ENCODE data around the gene PLCB1.

DNA sequence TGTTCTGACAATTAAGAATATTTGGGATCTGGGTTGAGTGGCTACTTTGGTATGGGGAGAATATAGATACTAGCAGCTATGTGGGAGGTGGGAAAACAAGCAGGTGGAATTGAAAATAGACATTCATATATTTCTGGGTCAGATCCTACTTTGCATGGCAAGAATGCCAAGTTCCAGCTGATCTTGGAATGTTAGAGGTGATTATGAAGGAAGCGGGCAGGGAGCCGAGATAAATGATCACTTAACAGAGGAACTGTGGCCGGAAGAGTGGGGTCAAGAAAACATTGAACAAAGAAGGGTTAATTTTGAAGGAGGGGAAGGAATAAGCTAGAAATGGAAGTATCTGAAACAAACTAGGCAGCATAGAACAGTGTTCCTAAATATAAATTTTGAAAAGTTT is 15.4 kb downstream of the PLCB1 start:
- no peak for TF ChIP-seq EZH2 (IDR thresholded peaks at IDR 0.05; ENCODE audit: borderline replicate concordance)
- TF ChIP-seq, protein P1, sequence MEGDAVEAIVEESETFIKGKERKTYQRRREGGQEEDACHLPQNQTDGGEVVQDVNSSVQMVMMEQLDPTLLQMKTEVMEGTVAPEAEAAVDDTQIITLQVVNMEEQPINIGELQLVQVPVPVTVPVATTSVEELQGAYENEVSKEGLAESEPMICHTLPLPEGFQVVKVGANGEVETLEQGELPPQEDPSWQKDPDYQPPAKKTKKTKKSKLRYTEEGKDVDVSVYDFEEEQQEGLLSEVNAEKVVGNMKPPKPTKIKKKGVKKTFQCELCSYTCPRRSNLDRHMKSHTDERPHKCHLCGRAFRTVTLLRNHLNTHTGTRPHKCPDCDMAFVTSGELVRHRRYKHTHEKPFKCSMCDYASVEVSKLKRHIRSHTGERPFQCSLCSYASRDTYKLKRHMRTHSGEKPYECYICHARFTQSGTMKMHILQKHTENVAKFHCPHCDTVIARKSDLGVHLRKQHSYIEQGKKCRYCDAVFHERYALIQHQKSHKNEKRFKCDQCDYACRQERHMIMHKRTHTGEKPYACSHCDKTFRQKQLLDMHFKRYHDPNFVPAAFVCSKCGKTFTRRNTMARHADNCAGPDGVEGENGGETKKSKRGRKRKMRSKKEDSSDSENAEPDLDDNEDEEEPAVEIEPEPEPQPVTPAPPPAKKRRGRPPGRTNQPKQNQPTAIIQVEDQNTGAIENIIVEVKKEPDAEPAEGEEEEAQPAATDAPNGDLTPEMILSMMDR (IDR thresholded peaks at IDR 0.05; ENCODE audit: poor library complexity): no peak
- TF ChIP-seq EZH2phosphoT487 (IDR thresholded peaks at IDR 0.05; ENCODE audit: low read depth, severe bottlenecking, unreplicated experiment): no peak

All from hepatocyte (in vitro differentiated cells).